Mucosa of stomach (tissue), 1 donor: Measurements from ENCODE around the gene PCDHB11.
"Not testable (repeated sequence)": the region's sequence is repeated elsewhere in the genome, so short reads cannot be mapped to it uniquely, and the experiment has no call there.

ENCODE experiments used
- H3K27me3 ChIP-seq: one replicate; pipeline ENCODE4 v1.7.0; 2013; ENCODE audit warnings: mild to moderate bottlenecking, low read length; ENCODE audit not compliant: control insufficient read depth, insufficient read depth
- H3K36me3 ChIP-seq: one replicate; pipeline ENCODE4 v1.7.0; 2013; ENCODE audit warnings: low read length; ENCODE audit not compliant: control insufficient read depth, insufficient read depth
- H3K4me1 ChIP-seq: one replicate; pipeline ENCODE4 v1.7.0; 2013; ENCODE audit warnings: mild to moderate bottlenecking, low read length; ENCODE audit not compliant: control insufficient read depth, insufficient read depth
- H3K4me3 ChIP-seq: one replicate; pipeline ENCODE4 v1.7.0; 2013; ENCODE audit warnings: low read length
- H3K9ac ChIP-seq: one replicate; pipeline ENCODE4 v1.7.0; 2013; ENCODE audit warnings: mild to moderate bottlenecking, low read length, moderate library complexity
- H3K9me3 ChIP-seq: one replicate; pipeline ENCODE4 v1.7.0; 2013; ENCODE audit warnings: mild to moderate bottlenecking, low read length, moderate library complexity; ENCODE audit not compliant: control insufficient read depth
- donor health status: Pancreatic carcinoma.

PCDHB11 gene

DNA sequence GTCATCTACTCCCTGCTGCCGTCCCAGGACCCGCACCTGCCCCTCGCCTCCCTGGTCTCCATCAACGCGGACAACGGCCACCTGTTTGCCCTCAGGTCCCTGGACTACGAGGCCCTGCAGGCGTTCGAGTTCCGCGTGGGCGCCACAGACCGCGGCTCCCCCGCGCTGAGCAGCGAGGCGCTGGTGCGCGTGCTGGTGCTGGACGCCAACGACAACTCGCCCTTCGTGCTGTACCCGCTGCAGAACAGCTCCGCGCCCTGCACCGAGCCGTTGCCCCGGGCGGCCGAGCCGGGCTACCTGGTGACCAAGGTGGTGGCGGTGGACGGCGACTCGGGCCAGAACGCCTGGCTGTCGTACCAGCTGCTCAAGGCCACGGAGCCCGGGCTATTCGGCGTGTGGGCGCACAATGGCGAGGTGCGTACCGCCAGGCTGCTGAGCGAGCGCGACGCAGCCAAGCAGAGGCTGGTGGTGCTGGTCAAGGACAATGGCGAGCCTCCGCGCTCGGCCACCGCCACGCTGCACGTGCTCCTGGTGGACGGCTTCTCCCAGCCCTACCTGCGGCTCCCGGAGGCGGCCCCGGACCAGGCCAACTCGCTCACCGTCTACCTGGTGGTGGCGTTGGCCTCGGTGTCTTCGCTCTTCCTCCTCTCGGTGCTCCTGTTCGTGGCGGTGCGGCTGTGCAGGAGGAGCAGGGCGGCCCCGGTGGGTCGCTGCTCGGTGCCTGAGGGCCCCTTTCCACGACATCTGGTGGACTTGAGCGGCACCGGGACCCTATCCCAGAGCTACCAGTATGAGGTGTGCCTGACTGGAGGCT, 24.9 kb upstream of the PCDHB11 start:
- not testable (repeated sequence) for H3K4me1 ChIP-seq, H3K27me3 ChIP-seq, H3K9ac ChIP-seq, H3K4me3 ChIP-seq, H3K9me3 ChIP-seq, H3K36me3 ChIP-seq

DNA sequence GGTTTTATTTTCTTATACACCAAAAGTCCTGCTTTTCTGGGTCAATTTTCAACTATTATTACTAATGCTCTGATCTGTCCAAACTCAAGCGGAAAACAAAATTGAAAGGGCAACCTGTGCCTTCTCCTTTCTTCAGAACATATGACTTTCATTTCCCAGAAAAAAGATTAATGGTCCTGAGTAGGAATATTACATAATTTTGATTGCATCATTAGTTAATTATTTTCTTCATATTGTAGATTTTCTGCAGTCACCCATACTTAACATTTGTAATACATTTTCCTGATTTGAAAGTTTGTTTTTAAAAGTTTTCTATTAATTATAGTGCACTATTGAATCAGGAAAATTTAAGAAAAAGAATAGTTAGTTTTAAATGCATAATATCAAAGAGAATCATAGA, 23.5 kb upstream of the PCDHB11 start:
- no peaks in the 10 kb centered on the region for H3K4me1 ChIP-seq
- H3K27me3 ChIP-seq = no peaks in the 10 kb centered on the region

DNA sequence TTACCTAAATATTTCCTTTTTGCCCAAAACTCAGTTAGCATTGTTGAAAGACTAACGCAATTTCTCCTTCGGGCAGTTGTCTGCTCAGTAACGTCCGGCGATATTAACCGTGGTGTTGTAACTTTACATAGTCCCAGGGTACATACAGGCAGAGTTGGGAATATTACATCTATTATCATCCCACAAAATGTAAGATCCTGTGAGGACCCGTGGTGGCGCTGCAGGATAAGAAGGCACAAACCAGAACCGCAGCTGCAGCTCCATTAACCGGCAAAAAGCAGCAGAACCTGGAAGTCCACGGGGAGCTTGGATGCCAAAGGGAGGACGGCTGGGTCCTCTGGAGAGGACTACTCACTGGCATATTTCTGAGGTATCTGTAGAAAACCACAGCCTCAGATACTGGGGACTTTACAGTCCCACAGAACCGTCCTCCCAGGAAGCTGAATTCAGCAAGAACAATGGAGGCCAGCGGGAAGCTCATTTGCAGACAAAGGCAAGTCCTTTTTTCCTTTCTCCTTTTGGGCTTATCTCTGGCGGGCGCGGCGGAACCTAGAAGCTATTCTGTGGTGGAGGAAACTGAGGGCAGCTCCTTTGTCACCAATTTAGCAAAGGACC, 21.7 kb upstream of the PCDHB11 start, which contains the start of gene PCDHB8:
Gene PCDHB8 (plus strand): TSS at position 214 of the 615 bp plus-strand sequence. CDS start 245 bp downstream, at position 459.
- H3K9ac ChIP-seq, H3K27me3 ChIP-seq, H3K4me1 ChIP-seq, H3K4me3 ChIP-seq, H3K36me3 ChIP-seq, H3K9me3 ChIP-seq: not testable (repeated sequence)

More for the DNA sequence above, 23.5 kb upstream of the PCDHB11 start:
- peaks cover 4% of the 10 kb centered on the region for H3K9me3 ChIP-seq
- no peak overlapping the region for H3K4me3 ChIP-seq
- no peaks in the 10 kb centered on the region for H3K36me3 ChIP-seq
- H3K9ac ChIP-seq = no peak overlapping the region

- not testable (repeated sequence) for H3K9me3 ChIP-seq, H3K27me3 ChIP-seq
These were observed 20.1 kb upstream of the PCDHB11 start for GRCh38 chr5:141179371-141179770.

DNA sequence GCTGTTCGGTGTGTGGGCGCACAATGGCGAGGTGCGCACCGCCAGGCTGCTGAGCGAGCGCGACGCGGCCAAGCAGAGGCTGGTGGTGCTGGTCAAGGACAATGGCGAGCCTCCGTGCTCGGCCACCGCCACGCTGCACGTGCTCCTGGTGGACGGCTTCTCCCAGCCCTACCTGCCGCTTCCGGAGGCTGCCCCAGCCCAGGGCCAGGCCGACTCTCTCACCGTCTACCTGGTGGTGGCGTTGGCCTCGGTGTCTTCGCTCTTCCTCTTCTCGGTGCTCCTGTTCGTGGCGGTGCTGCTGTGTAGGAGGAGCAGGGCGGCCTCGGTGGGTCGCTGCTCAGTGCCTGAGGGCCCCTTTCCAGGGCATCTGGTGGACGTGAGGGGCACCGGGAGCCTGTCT, 19.6 kb upstream of the PCDHB11 start:
- H3K9ac ChIP-seq, H3K4me3 ChIP-seq, H3K36me3 ChIP-seq, H3K4me1 ChIP-seq, H3K9me3 ChIP-seq, H3K27me3 ChIP-seq: not testable (repeated sequence)

More at GRCh38 chr5:141179371-141179770, 20.1 kb upstream of the PCDHB11 start:
- H3K36me3 ChIP-seq, H3K4me3 ChIP-seq, H3K9ac ChIP-seq, H3K4me1 ChIP-seq: not testable (repeated sequence)

- Histone ChIP-seq H3K9ac (no peak overlapping the region), H3K4me3 (no peak overlapping the region), H3K9me3 (peaks cover 4% of the 10 kb centered on the region), H3K36me3 (no peaks in the 10 kb centered on the region), H3K4me1 (no peaks in the 10 kb centered on the region), H3K27me3 (no peaks in the 10 kb centered on the region)
These were observed 19.1 kb upstream of the PCDHB11 start for GRCh38 chr5:141180313-141180712.

DNA sequence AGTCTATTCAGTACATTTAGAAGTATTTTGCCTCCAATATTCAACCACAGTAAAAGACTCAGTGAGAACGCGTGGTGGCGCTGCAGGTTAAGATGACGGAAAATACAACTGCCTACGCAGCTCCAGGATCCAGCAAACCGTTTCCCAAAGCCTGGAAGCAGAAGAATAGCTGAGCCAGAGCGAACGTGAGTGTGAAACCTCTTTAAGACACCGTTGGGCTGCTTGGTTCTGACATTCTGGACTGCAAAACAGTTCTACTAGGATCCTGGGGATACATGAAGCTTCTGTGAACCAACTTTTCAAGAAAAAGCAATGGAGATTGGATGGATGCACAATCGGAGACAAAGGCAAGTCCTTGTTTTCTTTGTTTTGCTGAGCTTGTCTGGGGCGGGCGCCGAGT, 17.2 kb upstream of the PCDHB11 start, which contains the start of gene PCDHB16:
Gene PCDHB16 (plus strand): TSS at position 140 of the 400 bp plus-strand sequence. CDS start 173 bp downstream, at position 313.
- no peak within 1 kb of the TSS for H3K9ac ChIP-seq
- H3K36me3 ChIP-seq = no peaks in the 10 kb centered on the region
- no peaks in the 10 kb centered on the region for H3K4me1 ChIP-seq
- no peaks in the 10 kb centered on the region for H3K27me3 ChIP-seq
- H3K4me3 ChIP-seq = no peak within 1 kb of the TSS
- peaks cover 4% of the 10 kb centered on the region for H3K9me3 ChIP-seq

DNA sequence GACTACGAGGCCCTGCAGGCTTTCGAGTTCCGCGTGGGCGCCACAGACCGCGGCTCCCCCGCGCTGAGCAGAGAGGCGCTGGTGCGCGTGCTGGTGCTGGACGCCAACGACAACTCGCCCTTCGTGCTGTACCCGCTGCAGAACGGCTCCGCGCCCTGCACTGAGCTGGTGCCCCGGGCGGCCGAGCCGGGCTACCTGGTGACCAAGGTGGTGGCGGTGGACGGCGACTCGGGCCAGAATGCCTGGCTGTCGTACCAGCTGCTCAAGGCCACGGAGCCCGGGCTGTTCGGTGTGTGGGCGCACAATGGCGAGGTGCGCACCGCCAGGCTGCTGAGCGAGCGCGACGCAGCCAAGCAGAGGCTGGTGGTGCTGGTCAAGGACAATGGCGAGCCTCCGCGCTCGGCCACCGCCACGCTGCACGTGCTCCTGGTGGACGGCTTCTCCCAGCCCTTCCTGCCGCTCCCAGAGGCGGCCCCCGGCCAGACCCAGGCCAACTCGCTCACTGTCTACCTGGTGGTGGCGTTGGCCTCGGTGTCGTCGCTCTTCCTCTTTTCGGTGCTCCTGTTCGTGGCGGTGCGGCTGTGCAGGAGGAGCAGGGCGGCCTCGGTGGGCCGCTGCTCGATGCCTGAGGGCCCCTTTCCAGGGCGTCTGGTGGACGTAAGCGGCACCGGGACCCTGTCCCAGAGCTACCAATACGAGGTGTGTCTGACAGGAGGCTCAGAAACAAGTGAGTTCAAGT, 15.1 kb upstream of the PCDHB11 start:
- not testable (repeated sequence) for H3K9ac ChIP-seq, H3K9me3 ChIP-seq, H3K36me3 ChIP-seq, H3K4me3 ChIP-seq, H3K4me1 ChIP-seq, H3K27me3 ChIP-seq

GRCh38 chr5:141186897-141187512, 12.4 kb upstream of the PCDHB11 start, which contains the start of gene PCDHB9:
TSS of gene PCDHB9 (plus strand) at chr5:141187161. CDS start at chr5:141187319, 158 bp downstream.
- H3K27me3 ChIP-seq = no peaks in the 10 kb centered on the region
- no peak within 1 kb of the TSS for H3K4me3 ChIP-seq
- H3K36me3 ChIP-seq = no peaks in the 10 kb centered on the region
- no peaks in the 10 kb centered on the region for H3K9me3 ChIP-seq
- H3K9ac ChIP-seq = no peak within 1 kb of the TSS
- no peaks in the 10 kb centered on the region for H3K4me1 ChIP-seq

DNA sequence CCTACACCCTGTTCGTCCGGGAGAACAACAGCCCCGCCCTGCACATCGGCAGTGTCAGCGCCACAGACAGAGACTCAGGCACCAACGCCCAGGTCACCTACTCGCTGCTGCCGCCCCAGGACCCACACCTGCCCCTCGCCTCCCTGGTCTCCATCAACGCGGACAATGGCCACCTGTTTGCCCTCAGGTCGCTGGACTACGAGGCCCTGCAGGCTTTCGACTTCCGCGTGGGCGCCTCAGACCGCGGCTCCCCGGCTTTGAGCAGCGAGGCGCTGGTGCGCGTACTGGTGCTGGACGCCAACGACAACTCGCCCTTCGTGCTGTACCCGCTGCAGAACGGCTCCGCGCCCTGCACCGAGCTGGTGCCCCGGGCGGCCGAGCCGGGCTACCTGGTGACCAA, 10.7 kb upstream of the PCDHB11 start:
- H3K9me3 ChIP-seq, H3K27me3 ChIP-seq: not testable (repeated sequence)

GRCh38 chr5:141189131-141189530, 10.3 kb upstream of the PCDHB11 start:
- H3K4me1 ChIP-seq, H3K4me3 ChIP-seq, H3K27me3 ChIP-seq, H3K36me3 ChIP-seq, H3K9me3 ChIP-seq, H3K9ac ChIP-seq: not testable (repeated sequence)

More for the DNA sequence above, 10.7 kb upstream of the PCDHB11 start:
- not testable (repeated sequence) for H3K9ac ChIP-seq, H3K36me3 ChIP-seq, H3K4me1 ChIP-seq, H3K4me3 ChIP-seq
